A673 (cell line): Measurements from ENCODE around the gene CTSC.
"Not testable (repeated sequence)": the region's sequence is repeated elsewhere in the genome, so short reads cannot be mapped to it uniquely, and the experiment has no call there.

Experiments
- CTCF ChIP-seq: fragments of 300-800, 200-600 bp; sonication (generic); conservative IDR thresholded peaks from 2 replicates; pipeline ENCODE4 v1.5.1; 2017; ENCODE audit warnings: low read depth, mild to moderate bottlenecking, antibody characterized with exemption, low read length, moderate library complexity, mixed read lengths
- EZH2 ChIP-seq: fragments of 200-600 bp; sonication (generic); IDR thresholded peaks from 2 replicates; pipeline ENCODE4 v1.6.1; 2017; ENCODE audit warnings: borderline replicate concordance, low read depth, mild to moderate bottlenecking, mixed read lengths, antibody characterized with exemption, low read length; ENCODE audit not compliant: poor library complexity, severe bottlenecking

GRCh38 chr11:88321412-88321811 lies 16.1 kb downstream of the CTSC start:
- not testable (repeated sequence) for TF ChIP-seq CTCF, EZH2
